NCI-H2227 treated with DMSO at 0.1 percent for 48 hours (cell line): ENCODE results near the gene MTA1.

Experiments used
- DNase-seq: peaks from one replicate; lab custom pipeline; 2025; lab: John Stamatoyannopoulos, UW

Gene MTA1

GRCh38 chr14:105424861-105425260 is 5.2 kb downstream of the MTA1 start:
- no peak for DNase-seq

GRCh38 chr14:105425823-105426247 is 6.2 kb downstream of the MTA1 start:
- DNase-seq: no peak

- no peak for DNase-seq
Observed at GRCh38 chr14:105426416-105427130, 6.9 kb downstream of the MTA1 start.

GRCh38 chr14:105427412-105427811 is 7.8 kb downstream of the MTA1 start:
- DNase-seq: no peak

- no peak for DNase-seq
Observed at GRCh38 chr14:105427936-105428485, 8.4 kb downstream of the MTA1 start.

- DNase-seq: no peak
Observed at GRCh38 chr14:105430042-105430441, 10.4 kb downstream of the MTA1 start.

GRCh38 chr14:105430565-105430964 is 10.9 kb downstream of the MTA1 start:
- DNase-seq: no peak

- no peak for DNase-seq
Observed at GRCh38 chr14:105431256-105431655, 11.6 kb downstream of the MTA1 start.

- DNase-seq: no peak
Observed at GRCh38 chr14:105432657-105433056, 13.0 kb downstream of the MTA1 start.

- no peak for DNase-seq
Observed at GRCh38 chr14:105433161-105433605, 13.6 kb downstream of the MTA1 start.

- no peak for DNase-seq
Observed at GRCh38 chr14:105436402-105436801, 16.8 kb downstream of the MTA1 start.

GRCh38 chr14:105436891-105437722 is 17.5 kb downstream of the MTA1 start:
- DNase-seq: no peak

- no peak for DNase-seq
Observed at GRCh38 chr14:105437723-105438500, 18.3 kb downstream of the MTA1 start.

GRCh38 chr14:105439179-105439578 is 19.6 kb downstream of the MTA1 start:
- no peak for DNase-seq

- no peak for DNase-seq
Observed at GRCh38 chr14:105439710-105440553, 20.3 kb downstream of the MTA1 start.

GRCh38 chr14:105440554-105440900 is 20.9 kb downstream of the MTA1 start:
- no peak for DNase-seq

- DNase-seq: no peak
Observed at GRCh38 chr14:105440992-105441391, 21.4 kb downstream of the MTA1 start.

- DNase-seq: no peak
Observed at GRCh38 chr14:105442125-105442524, 22.5 kb downstream of the MTA1 start.

GRCh38 chr14:105442834-105443233 is 23.2 kb downstream of the MTA1 start:
- DNase-seq: no peak

- DNase-seq: no peak
Observed at GRCh38 chr14:105444859-105445258, 25.2 kb downstream of the MTA1 start.

- DNase-seq: no peak
Observed at GRCh38 chr14:105445290-105445689, 25.7 kb downstream of the MTA1 start.
